GM19238 (cell line): Measurements from ENCODE around the gene ZNG1E.
"Not testable (repeated sequence)": the region's sequence is repeated elsewhere in the genome, so short reads cannot be mapped to it uniquely, and the experiment has no call there.

ENCODE experiments used
- DNase-seq: peaks from one replicate; pipeline ENCODE4 v3.0.0; 2011; ENCODE audit warnings: low spot score; ENCODE audit not compliant: insufficient read length

ZNG1E gene

GRCh38 chr9:65675589-65676021 lies at the start of gene ZNG1E:
TSS of gene ZNG1E (plus strand) at chr9:65675928. CDS start at chr9:65675977, 49 bp downstream.
- not testable (repeated sequence) for DNase-seq

DNA sequence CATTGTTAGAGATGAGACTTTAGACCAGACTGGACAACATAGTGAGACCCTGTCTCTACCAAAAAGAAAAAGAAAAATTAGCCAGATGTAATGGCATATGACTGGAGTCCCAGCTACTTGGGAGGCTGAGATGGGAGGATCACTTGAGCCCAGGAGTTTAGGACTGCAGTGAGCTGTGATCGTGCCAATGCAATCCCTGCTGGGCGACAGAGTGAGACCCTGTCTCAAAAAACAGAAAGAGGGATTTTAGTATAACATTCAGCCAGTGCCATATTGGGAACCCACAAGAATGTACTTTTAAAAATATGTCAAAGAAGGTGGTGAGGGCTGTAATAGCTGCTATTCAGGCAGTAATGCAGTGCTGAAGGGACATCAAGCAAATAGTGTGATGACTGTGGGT lies 2.1 kb upstream of the ZNG1E start:
- not testable (repeated sequence) for DNase-seq

DNA sequence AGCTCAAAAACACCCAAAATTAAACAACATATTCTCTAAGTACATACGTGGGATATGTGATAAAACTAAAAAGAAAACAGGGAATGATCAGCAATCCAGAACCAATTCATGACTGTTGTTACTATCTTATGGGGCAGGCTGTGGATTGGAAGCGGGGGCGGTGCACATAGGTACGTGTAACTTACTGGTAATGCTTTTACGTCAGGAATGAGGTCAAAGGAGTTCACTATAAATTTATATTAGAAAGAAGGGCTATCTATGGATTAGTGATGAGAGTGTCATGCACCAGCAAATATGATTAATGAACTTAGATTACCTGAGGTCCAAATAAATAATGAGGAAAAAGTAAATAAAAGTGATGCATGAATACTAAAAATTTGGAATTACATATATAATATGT lies 710 bp upstream of the ZNG1E start:
- DNase-seq: not testable (repeated sequence)

DNA sequence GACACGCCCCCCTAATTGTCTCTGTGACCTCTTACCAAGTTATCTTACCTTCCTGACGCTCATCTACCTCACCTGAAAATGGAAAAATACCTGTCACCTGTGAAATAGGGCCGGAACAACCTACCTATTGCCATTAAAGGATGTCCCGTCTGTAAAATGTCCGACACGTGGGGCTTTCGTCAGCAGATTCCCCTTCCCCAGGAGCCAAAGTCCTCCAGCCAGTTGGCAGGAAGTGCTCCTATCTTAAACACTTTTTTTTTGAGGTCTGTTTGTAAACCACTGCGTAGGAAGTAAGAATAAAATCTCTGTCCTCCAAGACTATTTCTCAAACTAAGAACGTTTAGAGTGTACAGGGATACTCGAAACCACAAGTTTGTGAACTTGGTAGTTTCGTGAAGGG lies 661 bp downstream of the ZNG1E start:
- DNase-seq: not testable (repeated sequence)

DNA sequence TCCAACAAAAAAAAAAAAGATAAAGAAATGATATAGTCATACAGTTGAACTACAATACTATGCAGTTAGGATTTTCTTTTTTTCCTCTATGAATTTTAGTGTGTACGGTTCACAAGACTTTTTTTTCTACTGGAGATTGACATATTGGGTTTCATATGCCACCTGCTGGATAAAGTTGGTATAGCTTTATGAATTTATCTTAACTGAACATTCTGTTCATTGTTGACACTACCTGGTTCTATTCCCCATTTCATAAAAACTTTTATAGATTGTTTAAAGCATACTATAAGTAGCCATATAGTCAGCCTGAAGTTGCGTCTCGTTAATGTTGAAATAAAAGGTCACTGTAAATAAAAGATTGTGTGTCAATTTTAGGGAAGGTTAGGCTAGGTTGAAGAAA lies 2.8 kb downstream of the ZNG1E start:
- not testable (repeated sequence) for DNase-seq

DNA sequence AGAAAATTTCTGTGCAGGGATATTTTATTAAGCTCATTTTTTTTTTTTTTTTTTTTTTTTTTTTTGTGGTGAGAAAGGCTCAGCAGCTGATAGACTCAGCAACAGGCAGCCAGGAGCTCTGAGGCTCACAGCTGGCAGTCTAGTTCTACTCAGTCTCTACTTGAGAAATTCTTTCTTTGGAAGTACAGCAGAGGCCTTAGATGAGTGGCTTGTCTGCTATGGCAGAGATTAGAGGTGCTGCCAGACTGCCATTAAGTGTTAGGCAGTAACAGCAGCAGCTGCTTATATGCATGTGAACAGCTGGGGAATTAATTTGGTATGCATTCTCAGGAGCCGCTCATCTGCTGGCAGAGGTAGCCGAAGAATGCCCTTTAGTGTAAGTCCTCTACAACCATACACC lies 27.8 kb downstream of the ZNG1E start:
- not testable (repeated sequence) for DNase-seq

DNA sequence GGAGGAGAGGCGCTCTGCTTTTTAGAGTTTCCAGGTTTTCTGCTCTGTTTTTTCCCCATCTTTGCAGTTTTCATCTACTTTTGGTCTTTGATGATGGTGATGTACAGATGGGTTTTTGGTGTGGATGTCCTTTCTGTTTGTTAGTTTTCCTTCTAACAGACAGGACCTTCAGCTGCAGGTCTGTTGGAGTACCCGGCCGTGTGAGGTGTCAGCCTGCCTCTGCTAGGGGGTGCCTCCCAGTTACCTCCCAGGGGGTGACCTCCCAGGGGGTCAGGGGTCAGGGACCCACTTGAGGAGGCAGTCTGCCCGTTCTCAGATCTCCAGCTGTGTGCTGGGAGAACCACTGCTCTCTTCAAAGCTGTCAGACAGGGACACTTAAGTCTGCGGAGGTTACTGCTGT lies 38.7 kb downstream of the ZNG1E start:
- not testable (repeated sequence) for DNase-seq

DNA sequence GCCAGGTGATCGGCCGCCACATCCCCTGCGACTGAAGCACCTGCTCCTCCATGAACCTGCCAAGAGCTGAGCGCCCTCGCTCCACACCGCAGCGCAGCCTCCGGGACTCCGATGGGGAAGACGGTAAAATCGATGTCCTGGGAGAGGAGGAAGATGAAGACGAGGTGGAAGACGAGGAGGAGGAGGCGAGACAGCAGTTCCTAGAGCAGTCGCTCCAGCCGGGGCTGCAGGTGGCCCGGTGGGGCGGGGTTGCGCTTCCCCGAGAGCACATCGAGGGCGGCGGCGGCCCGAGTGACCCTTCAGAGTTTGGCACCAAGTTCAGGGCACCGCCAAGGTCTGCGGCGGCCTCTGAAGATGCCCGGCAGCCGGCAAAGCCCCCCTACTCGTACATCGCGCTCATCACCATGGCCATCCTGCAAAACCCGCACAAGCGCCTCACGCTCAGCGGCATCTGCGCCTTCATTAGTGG lies 61.4 kb downstream of the ZNG1E start, which contains the start of gene FOXD4L4:
Gene FOXD4L4, plus strand, starts transcription at position 51 of the 469 bp plus-strand sequence. Its CDS starts 0 bp downstream, at position 51.
- not testable (repeated sequence) for DNase-seq

- DNase-seq: not testable (repeated sequence)
Observed at GRCh38 chr9:65738133-65738532, 62.4 kb downstream of the ZNG1E start.
